IMR-90 (cell line): ENCODE data around the gene SOX6.

ENCODE experiments used
- CEBPB ChIP-seq: IDR thresholded peaks from 2 replicates; pipeline ENCODE4 v1.6.1; 2012; ENCODE audit warnings: low read depth, low read length, improper control_type of control experiment
- CHD1 ChIP-seq: IDR thresholded peaks from 2 replicates; pipeline ENCODE4 v1.6.1; 2012; ENCODE audit warnings: low read depth, low read length, improper control_type of control experiment
- FOS ChIP-seq: fragments of 150-350 bp; IDR thresholded peaks from 2 replicates; pipeline ENCODE4 v1.6.1; 2016; ENCODE audit warnings: low read depth, low read length
- MXI1 ChIP-seq: IDR thresholded peaks from 2 replicates; pipeline ENCODE4 v1.6.1; 2012; ENCODE audit warnings: low read depth, mild to moderate bottlenecking, low read length, moderate library complexity, borderline replicate concordance
- POLR2A ChIP-seq: IDR thresholded peaks from 2 replicates; pipeline ENCODE4 v1.6.1; 2012; ENCODE audit warnings: mild to moderate bottlenecking, low read depth, low read length
- RAD21 ChIP-seq: IDR thresholded peaks from 2 replicates; pipeline ENCODE4 v1.6.1; 2012; ENCODE audit warnings: low read length, improper control_type of control experiment
- RCOR1 ChIP-seq: IDR thresholded peaks from 2 replicates; pipeline ENCODE4 v1.6.1; 2012; ENCODE audit warnings: mild to moderate bottlenecking, low read length, improper control_type of control experiment; ENCODE audit not compliant: insufficient replicate concordance
- RFX5 ChIP-seq: IDR thresholded peaks from 2 replicates; pipeline ENCODE4 v1.8.0; 2012; ENCODE audit warnings: low read depth, mild to moderate bottlenecking, low read length, moderate library complexity
- SMC3 ChIP-seq: fragments of 150-350 bp; IDR thresholded peaks from 2 replicates; pipeline ENCODE4 v1.6.1; 2016; ENCODE audit warnings: low read depth, mild to moderate bottlenecking, antibody characterized with exemption, low read length, moderate library complexity
- TF ChIP-seq, protein P1 (sequence below): conservative IDR thresholded peaks from 2 replicates; pipeline ENCODE4 v1.5.1; 2012; ENCODE audit warnings: mild to moderate bottlenecking, low read depth, low read length, improper control_type of control experiment
- TF ChIP-seq, protein P2 (sequence below): fragments of 150-350 bp; IDR thresholded peaks from 2 replicates; pipeline ENCODE4 v1.6.1; 2017; ENCODE audit warnings: mild to moderate bottlenecking, antibody characterized with exemption, low read length, low read depth

GRCh38 chr11:16261836-16262644 lies 94.3 kb downstream of the SOX6 start:
- TF ChIP-seq POLR2A (no peak), CHD1 (no peak), RFX5 (no peak), SMC3 (no peak), MXI1 (no peak), FOS (no peak), RCOR1 (no peak), RAD21 (no peak), CEBPB (no peak)
- TF ChIP-seq, protein P1, sequence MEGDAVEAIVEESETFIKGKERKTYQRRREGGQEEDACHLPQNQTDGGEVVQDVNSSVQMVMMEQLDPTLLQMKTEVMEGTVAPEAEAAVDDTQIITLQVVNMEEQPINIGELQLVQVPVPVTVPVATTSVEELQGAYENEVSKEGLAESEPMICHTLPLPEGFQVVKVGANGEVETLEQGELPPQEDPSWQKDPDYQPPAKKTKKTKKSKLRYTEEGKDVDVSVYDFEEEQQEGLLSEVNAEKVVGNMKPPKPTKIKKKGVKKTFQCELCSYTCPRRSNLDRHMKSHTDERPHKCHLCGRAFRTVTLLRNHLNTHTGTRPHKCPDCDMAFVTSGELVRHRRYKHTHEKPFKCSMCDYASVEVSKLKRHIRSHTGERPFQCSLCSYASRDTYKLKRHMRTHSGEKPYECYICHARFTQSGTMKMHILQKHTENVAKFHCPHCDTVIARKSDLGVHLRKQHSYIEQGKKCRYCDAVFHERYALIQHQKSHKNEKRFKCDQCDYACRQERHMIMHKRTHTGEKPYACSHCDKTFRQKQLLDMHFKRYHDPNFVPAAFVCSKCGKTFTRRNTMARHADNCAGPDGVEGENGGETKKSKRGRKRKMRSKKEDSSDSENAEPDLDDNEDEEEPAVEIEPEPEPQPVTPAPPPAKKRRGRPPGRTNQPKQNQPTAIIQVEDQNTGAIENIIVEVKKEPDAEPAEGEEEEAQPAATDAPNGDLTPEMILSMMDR, result no peak
- TF ChIP-seq, protein P2, sequence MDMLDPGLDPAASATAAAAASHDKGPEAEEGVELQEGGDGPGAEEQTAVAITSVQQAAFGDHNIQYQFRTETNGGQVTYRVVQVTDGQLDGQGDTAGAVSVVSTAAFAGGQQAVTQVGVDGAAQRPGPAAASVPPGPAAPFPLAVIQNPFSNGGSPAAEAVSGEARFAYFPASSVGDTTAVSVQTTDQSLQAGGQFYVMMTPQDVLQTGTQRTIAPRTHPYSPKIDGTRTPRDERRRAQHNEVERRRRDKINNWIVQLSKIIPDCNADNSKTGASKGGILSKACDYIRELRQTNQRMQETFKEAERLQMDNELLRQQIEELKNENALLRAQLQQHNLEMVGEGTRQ, result no peak
